ENCODE results near the gene MKRN2OS.

DNA sequence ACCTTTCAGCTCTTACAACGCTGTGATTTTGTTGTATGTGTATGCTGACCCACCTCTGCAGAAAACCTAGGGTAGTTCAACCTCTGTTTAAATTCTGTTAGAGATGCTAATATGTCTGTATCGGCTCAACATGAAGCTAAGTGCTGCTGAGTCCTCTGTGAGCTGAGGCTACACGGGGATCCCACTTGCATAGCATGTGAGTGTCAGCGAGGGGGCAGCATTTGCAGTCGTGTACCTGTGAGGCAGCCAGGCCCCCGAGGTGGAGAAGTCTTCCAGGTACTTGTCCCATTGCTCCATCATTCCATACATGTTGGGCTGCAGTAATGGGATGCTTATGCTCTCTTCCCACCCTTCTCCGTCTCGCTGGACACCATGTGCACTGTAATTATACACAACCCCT, 3.7 kb downstream of the MKRN2OS start:
- TF ChIP-seq POLR2AphosphoS5 (IDR thresholded peaks at IDR 0.05; ENCODE audit: low read depth), result no peak
- no peak for TF ChIP-seq CTCF (IDR thresholded peaks at IDR 0.05; ENCODE audit: insufficient read depth, low read length)
- TF ChIP-seq REST (IDR thresholded peaks at IDR 0.05; ENCODE audit: insufficient replicate concordance, low read depth), result no peak
